Prostate gland (tissue), 2 donors: ENCODE data around the gene TMEM117.
A peak's percentile ranks its signal among the peaks of the same experiment; 100 is the strongest.

Source experiments
- CTCF ChIP-seq, 4 experiments: fragments of 200-600 bp in 2 of 4; fragments of 450-650 bp in 2 of 4; sonication (generic) in 2 of 4; IDR thresholded peaks; 1 replicate in 3 of 4; 2 replicates in 1 of 4; pipeline ENCODE4 v1.5.1; 2016 to 2019; ENCODE audit warnings: antibody characterized with exemption in 4 of 4, mild to moderate bottlenecking in 2 of 4, moderate library complexity in 2 of 4
- POLR2A ChIP-seq: fragments of 450-650 bp; IDR thresholded peaks from one replicate; pipeline ENCODE4 v1.6.1; 2016; ENCODE audit warnings: antibody characterized with exemption, mild to moderate bottlenecking
- POLR2AphosphoS5 ChIP-seq: sonication (generic); formaldehyde crosslinking; IDR thresholded peaks from one replicate; pipeline ENCODE4 v1.6.1; 2017; ENCODE audit warnings: antibody characterized with exemption

DNA sequence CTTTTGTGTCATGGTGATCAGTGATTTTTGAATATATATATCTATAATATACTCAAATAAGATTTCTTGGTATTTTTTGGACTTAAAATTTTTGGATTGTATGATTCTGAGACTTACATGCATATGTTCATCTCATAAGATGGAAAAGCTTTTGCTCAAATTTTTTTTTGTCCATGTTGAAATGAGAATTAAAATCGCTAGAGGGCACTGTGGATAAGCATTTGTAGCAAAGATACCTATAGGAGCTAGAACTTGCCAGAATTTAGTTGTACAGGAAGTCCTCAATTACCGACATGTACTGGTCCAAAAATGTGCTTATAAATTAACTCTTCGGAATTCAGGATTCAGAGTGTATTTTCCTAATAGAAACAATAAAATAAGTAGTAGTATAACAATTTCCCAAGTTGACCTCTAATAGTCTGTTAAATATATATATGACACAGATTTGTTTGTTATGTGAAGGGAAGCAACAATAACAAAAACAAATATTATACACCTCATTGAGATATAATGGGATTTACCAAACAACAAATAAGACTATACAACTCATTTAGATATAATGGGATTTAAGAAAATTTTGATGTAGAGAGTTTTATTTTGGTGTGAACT, 179.6 kb downstream of the TMEM117 start:
- no peak for TF ChIP-seq POLR2A
- TF ChIP-seq CTCF (IDR thresholded peaks at IDR 0.05): peak in 3 of 4 experiments; percentile 45 to 57 (median 45)
- no peak for TF ChIP-seq POLR2AphosphoS5
